ENCODE measurements around the gene KRT76. TPM values are rescaled to one million over a fixed set of nuclear protein-coding genes. Genes with fewer than 3 reads are reported as not detected.
"Not testable (repeated sequence)": the region's sequence is repeated elsewhere in the genome, so short reads cannot be mapped to it uniquely, and the experiment has no call there.

KRT76 gene
- total and polyA plus RNA-seq, 2 experiments from 2014 or later: not detected

GRCh38 chr12:52796839-52797528, 19.8 kb upstream of the KRT76 start:
- H3K27ac ChIP-seq: no peak overlapping the region
- no peak overlapping the region for H2AFZ ChIP-seq
- no peak for TF ChIP-seq EZH2phosphoT487 (IDR thresholded peaks at IDR 0.05; ENCODE audit: insufficient read depth, low read depth)
- H3K4me1 ChIP-seq (ENCODE audit: insufficient read depth): peaks cover 38% of the 10 kb centered on the region
- 93 to 95% methylated on average over 3 of the region's 3 CpGs for WGBS, 2 experiments (ENCODE audit: low coverage in 1 of 2, low lambda C conversion rate in 2 of 2, missing lambda C conversion rate in 2 of 2)
- H3F3A ChIP-seq (ENCODE audit: insufficient read depth): peaks cover 15% of the 10 kb centered on the region; the same call in 1 of the 2 replicates
- H4K20me1 ChIP-seq (ENCODE audit: insufficient read depth): no peaks in the 10 kb centered on the region
- H3K9ac ChIP-seq: no peak overlapping the region
- H3K27me3 ChIP-seq (replicated peaks; ENCODE audit: insufficient read depth): peaks cover 6% of the 10 kb centered on the region; the same call in 1 of the 2 replicates
- in situ Hi-C loops (cut with MboI): no loop called here
- no peaks in the 10 kb centered on the region for H3K79me2 ChIP-seq (ENCODE audit: insufficient read depth)
- H3K9me2 ChIP-seq (ENCODE audit: insufficient read depth): no peaks in the 10 kb centered on the region
- H3K4me3 ChIP-seq: no peak overlapping the region
- H3K4me2 ChIP-seq (ENCODE audit: unreplicated experiment): no peak overlapping the region
- DNase-seq: no peak
- H3K36me3 ChIP-seq (ENCODE audit: low read depth): no peaks in the 10 kb centered on the region
- H3K9me3 ChIP-seq (ENCODE audit: low read depth): no peaks in the 10 kb centered on the region

GRCh38 chr12:52796429-52796794, 19.3 kb upstream of the KRT76 start:
- H4K20me1 ChIP-seq (ENCODE audit: insufficient read depth): no peaks in the 10 kb centered on the region
- H2AFZ ChIP-seq: no peak overlapping the region
- H3F3A ChIP-seq (ENCODE audit: insufficient read depth): peaks cover 15% of the 10 kb centered on the region; the same call in 1 of the 2 replicates
- TF ChIP-seq EZH2 (IDR thresholded peaks at IDR 0.05; ENCODE audit: insufficient read depth, poor library complexity, severe bottlenecking) (no peak), EZH2phosphoT487 (IDR thresholded peaks at IDR 0.05; ENCODE audit: insufficient read depth, low read depth) (no peak)
- peaks cover 38% of the 10 kb centered on the region for H3K4me1 ChIP-seq (ENCODE audit: insufficient read depth)
- no peaks in the 10 kb centered on the region for H3K9me3 ChIP-seq (ENCODE audit: low read depth)
- H3K27me3 ChIP-seq (replicated peaks; ENCODE audit: insufficient read depth): peaks cover 6% of the 10 kb centered on the region; the same call in 1 of the 2 replicates
- no peak overlapping the region for H3K27ac ChIP-seq
- no peaks in the 10 kb centered on the region for H3K9me2 ChIP-seq (ENCODE audit: insufficient read depth)
- H3K4me3 ChIP-seq: no peak overlapping the region
- no peaks in the 10 kb centered on the region for H3K36me3 ChIP-seq (ENCODE audit: low read depth)
- no peak overlapping the region for H3K9ac ChIP-seq
- 96 to 100% methylated on average over 3 of the region's 3 CpGs for WGBS, 2 experiments (ENCODE audit: low coverage in 1 of 2, low lambda C conversion rate in 2 of 2, missing lambda C conversion rate in 2 of 2)
- in situ Hi-C loops (cut with MboI): no loop called here
- H3K4me2 ChIP-seq (ENCODE audit: unreplicated experiment): no peak overlapping the region
- H3K79me2 ChIP-seq (ENCODE audit: insufficient read depth): no peaks in the 10 kb centered on the region
- DNase-seq: no peak

GRCh38 chr12:52795694-52796428, 18.7 kb upstream of the KRT76 start, which contains the start of gene KRT3:
KRT3 (minus strand) TSS chr12:52796117; CDS start chr12:52796042, 75 bp downstream.
- no peak within 1 kb of the TSS for H3K9ac ChIP-seq
- no peaks in the 10 kb centered on the region for H3K79me2 ChIP-seq (ENCODE audit: insufficient read depth)
- peaks cover 38% of the 10 kb centered on the region for H3K4me1 ChIP-seq (ENCODE audit: insufficient read depth)
- 0 out of 2 replicates have a peak within 1 kb of the TSS, but pooled peaks have one; percentile 15 for H3K27ac ChIP-seq
- H3K36me3 ChIP-seq (ENCODE audit: low read depth): no peaks in the 10 kb centered on the region
- TF ChIP-seq EZH2phosphoT487 (IDR thresholded peaks at IDR 0.05; ENCODE audit: insufficient read depth, low read depth) (no peak), EZH2 (IDR thresholded peaks at IDR 0.05; ENCODE audit: insufficient read depth, poor library complexity, severe bottlenecking) (no peak)
- no peak within 1 kb of the TSS for H2AFZ ChIP-seq
- H3K4me3 ChIP-seq: no peak within 1 kb of the TSS
- 85 to 91% methylated on average over 17 of the region's 17 CpGs for WGBS, 2 experiments (ENCODE audit: low coverage in 1 of 2, low lambda C conversion rate in 2 of 2, missing lambda C conversion rate in 2 of 2)
- no peaks in the 10 kb centered on the region for H3K9me3 ChIP-seq (ENCODE audit: low read depth)
- no peak within 1 kb of the TSS for H3K4me2 ChIP-seq (ENCODE audit: unreplicated experiment)
- H3K9me2 ChIP-seq (ENCODE audit: insufficient read depth): no peaks in the 10 kb centered on the region
- peaks cover 15% of the 10 kb centered on the region; the same call in 1 of the 2 replicates for H3F3A ChIP-seq (ENCODE audit: insufficient read depth)
- no peaks in the 10 kb centered on the region for H4K20me1 ChIP-seq (ENCODE audit: insufficient read depth)
- H3K27me3 ChIP-seq (replicated peaks; ENCODE audit: insufficient read depth): peaks cover 10% of the 10 kb centered on the region
- DNase-seq: no peak
- in situ Hi-C loops (cut with MboI): no loop called here

GRCh38 chr12:52795332-52795674, 18.2 kb upstream of the KRT76 start:
- not testable (repeated sequence) for H3K79me2 ChIP-seq (ENCODE audit: insufficient read depth)

More at GRCh38 chr12:52795332-52795674, 18.2 kb upstream of the KRT76 start:
- H3K27ac ChIP-seq; H2AFZ ChIP-seq; H3K4me3 ChIP-seq; H3K9me2 ChIP-seq (ENCODE audit: insufficient read depth); H3K9ac ChIP-seq; H4K20me1 ChIP-seq (ENCODE audit: insufficient read depth); DNase-seq; H3K4me2 ChIP-seq (ENCODE audit: unreplicated experiment); in situ Hi-C loops (cut with MboI); H3K36me3 ChIP-seq (ENCODE audit: low read depth); H3K9me3 ChIP-seq (ENCODE audit: low read depth): not testable (repeated sequence)
- H3K4me1 ChIP-seq (ENCODE audit: insufficient read depth): peaks cover 38% of the 10 kb centered on the region
- WGBS, 2 experiments (ENCODE audit: low coverage in 1 of 2, low lambda C conversion rate in 2 of 2, missing lambda C conversion rate in 2 of 2): 91 to 96% methylated on average over 2 of the region's 2 CpGs
- H3F3A ChIP-seq (ENCODE audit: insufficient read depth): peaks cover 15% of the 10 kb centered on the region; the same call in 1 of the 2 replicates
- H3K27me3 ChIP-seq (replicated peaks; ENCODE audit: insufficient read depth): peaks cover 16% of the 10 kb centered on the region

Data from GM23248 (cell line).